ENCODE measurements around the gene NXNL1. TPM values are rescaled to one million over a fixed set of nuclear protein-coding genes. Genes with fewer than 3 reads are reported as not detected.

The NXNL1 gene
- total RNA-seq, 1 experiment from 2014 or later = not detected

DNA sequence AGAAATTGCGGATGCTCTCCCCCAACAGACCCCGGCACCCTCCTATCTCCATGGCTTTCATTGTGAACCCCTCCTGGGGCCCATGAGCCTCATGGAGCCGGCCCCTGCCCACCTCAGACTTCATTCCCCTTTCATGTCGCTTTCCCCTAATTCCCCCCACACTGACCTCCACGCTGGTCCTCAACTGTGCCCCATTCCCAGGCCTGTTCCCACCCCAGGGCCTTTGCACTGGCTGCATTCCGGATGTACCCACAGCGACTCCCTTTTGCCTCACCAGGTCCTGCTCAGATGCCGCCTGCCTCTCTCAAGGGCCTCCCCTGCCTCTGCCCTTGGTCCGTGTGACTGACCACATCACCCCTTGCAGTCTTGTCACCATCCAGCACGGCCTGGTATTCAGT, 22.9 kb upstream of the NXNL1 start:
- Histone ChIP-seq H3K27me3 (ENCODE audit: insufficient read depth, low read length) (no peaks in the 10 kb centered on the region), H2AFZ (ENCODE audit: low read depth, low read length, poor library complexity, severe bottlenecking) (no peak overlapping the region), H3K27ac (ENCODE audit: low read depth, low read length) (no peak overlapping the region), H3K79me2 (ENCODE audit: insufficient read depth, low read length) (0 out of 2 replicates have a peak, but pooled peaks cover 6% of the 10 kb centered on the region), H3K9ac (ENCODE audit: low read length) (no peak overlapping the region), H4K20me1 (ENCODE audit: insufficient read depth) (no peaks in the 10 kb centered on the region), H3K4me2 (ENCODE audit: low read length) (no peak overlapping the region), H3K4me1 (ENCODE audit: control insufficient read depth in 1 of 2, insufficient read depth in 2 of 2, low read length in 2 of 2) (peaks cover 13 to 28% of the 10 kb centered on the region in 2 experiments), H3K9me3 (ENCODE audit: control insufficient read depth in 1 of 2, insufficient read depth in 1 of 2, low read depth in 1 of 2, low read length in 2 of 2) (no peaks in the 10 kb centered on the region), H3K4me3 (replicated peaks in 1 of 2; ENCODE audit: low read depth in 1 of 2, low read length in 2 of 2) (no peak overlapping the region), H3K9me2 (ENCODE audit: insufficient read depth) (no peaks in the 10 kb centered on the region), H3K36me3 (ENCODE audit: control insufficient read depth in 1 of 2, insufficient read depth in 2 of 2, low read length in 2 of 2) (no peaks in the 10 kb centered on the region)
- ChIA-PET CTCF (interaction anchor here (0.8 kb wide), 1 partner anchor 13 kb away, joined by 4 read pairs; no protein-coding TSS in a partner anchor), POLR2A (no interaction called here), RAD21 (ENCODE audit: low non-redundant PET in 1 of 2, low total read pairs in 2 of 2, uncharacterized antibody in 2 of 2, unreplicated experiment in 2 of 2) (no interaction called here)
- ATAC-seq (no peak), DNase-seq (ENCODE audit: low read depth, low spot score) (no peak)
- intact Hi-C loops (cut with micrococcal nuclease) = no loop called here
- no TSS peak for BruUV-seq (replicated peaks)
- TF ChIP-seq CEBPB (IDR thresholded peaks at IDR 0.05; ENCODE audit: low read depth) = no peak
- no peak for TF ChIP-seq POLR2AphosphoS5 (IDR thresholded peaks at IDR 0.05; ENCODE audit: low read depth, low read length)
- no peak for TF ChIP-seq CBX3 (IDR thresholded peaks at IDR 0.05; ENCODE audit: low read depth)
- TF ChIP-seq, protein P1, sequence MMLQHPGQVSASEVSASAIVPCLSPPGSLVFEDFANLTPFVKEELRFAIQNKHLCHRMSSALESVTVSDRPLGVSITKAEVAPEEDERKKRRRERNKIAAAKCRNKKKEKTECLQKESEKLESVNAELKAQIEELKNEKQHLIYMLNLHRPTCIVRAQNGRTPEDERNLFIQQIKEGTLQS (IDR thresholded peaks at IDR 0.05) = no peak
- no peak for TF ChIP-seq SP1 (IDR thresholded peaks at IDR 0.05; ENCODE audit: low read depth)
- TF ChIP-seq EZH2phosphoT487 (IDR thresholded peaks at IDR 0.05; ENCODE audit: borderline replicate concordance) = no peak
- TF ChIP-seq EZH2 (IDR thresholded peaks at IDR 0.05) = no peak
- TF ChIP-seq YY1 (IDR thresholded peaks at IDR 0.05; ENCODE audit: extremely low read depth, insufficient replicate concordance, low read depth, low read length) = no peak

DNA sequence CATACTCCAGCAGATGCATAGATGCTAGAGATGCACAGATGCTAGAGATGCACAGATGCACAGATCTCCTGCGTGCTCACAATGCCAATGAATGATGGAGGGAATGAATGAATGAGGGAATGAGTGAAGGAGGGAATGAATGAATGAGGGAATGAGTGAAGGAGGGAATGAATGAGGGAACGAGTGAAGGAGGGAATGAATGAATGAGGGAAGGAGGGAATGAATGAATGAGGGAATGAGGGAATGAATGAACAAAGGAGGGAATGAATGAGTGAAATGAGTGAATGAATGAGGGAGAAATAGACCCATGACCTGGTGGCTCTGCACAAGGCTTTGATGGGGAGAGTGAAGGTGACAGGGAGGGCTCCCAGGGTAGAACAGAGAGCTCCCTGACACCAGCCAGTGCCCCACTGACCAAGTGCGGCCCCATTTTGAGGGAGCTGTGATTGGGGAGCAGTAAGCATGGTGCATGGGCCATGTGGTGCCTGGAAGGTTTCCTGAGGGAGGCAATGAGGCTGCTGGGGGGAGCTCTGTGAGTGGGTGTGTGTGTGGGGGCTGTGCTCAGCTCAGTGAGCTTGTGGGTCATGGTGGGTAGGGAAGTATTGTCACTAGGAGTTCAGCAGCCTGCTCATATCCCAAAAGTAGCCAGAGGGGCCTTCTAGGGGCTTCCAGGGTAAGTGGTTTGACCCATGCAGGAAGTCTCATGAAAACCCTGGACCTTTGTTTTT, 22.3 kb upstream of the NXNL1 start:
- POLR2A ChIA-PET = no interaction called here
- H3K27me3 ChIP-seq (ENCODE audit: insufficient read depth, low read length) = no peaks in the 10 kb centered on the region
- peaks cover 8 to 28% of the 10 kb centered on the region in 2 experiments; a peak in 3 of 4 replicates for H3K4me1 ChIP-seq (ENCODE audit: control insufficient read depth in 1 of 2, insufficient read depth in 2 of 2, low read length in 2 of 2)
- no peaks in the 10 kb centered on the region for H4K20me1 ChIP-seq (ENCODE audit: insufficient read depth)
- H3K4me2 ChIP-seq (ENCODE audit: low read length) = no peak overlapping the region
- CTCF ChIA-PET = interaction anchor here (0.8 to 1.3 kb wide), 2 partner anchors 13 kb away, joined by 3 to 4 read pairs; no protein-coding TSS in a partner anchor
- RAD21 ChIA-PET (ENCODE audit: low non-redundant PET in 1 of 2, low total read pairs in 2 of 2, uncharacterized antibody in 2 of 2, unreplicated experiment in 2 of 2) = no interaction called here
- 0 out of 2 replicates have a peak, but pooled peaks cover 6% of the 10 kb centered on the region for H3K79me2 ChIP-seq (ENCODE audit: insufficient read depth, low read length)
- H3K9me2 ChIP-seq (ENCODE audit: insufficient read depth) = no peaks in the 10 kb centered on the region
- no peak overlapping the region for H3K9ac ChIP-seq (ENCODE audit: low read length)
- H3K4me3 ChIP-seq (replicated peaks in 1 of 2; ENCODE audit: low read depth in 1 of 2, low read length in 2 of 2) = no peak overlapping the region
- no peak overlapping the region for H2AFZ ChIP-seq (ENCODE audit: low read depth, low read length, poor library complexity, severe bottlenecking)
- ATAC-seq = no peak
- no peak for DNase-seq (ENCODE audit: low read depth, low spot score)
- no peak overlapping the region for H3K27ac ChIP-seq (ENCODE audit: low read depth, low read length)
- no TSS peak for BruUV-seq (replicated peaks)
- no peaks in the 10 kb centered on the region for H3K9me3 ChIP-seq (ENCODE audit: control insufficient read depth in 1 of 2, insufficient read depth in 1 of 2, low read depth in 1 of 2, low read length in 2 of 2)
- intact Hi-C loops (cut with micrococcal nuclease) = no loop called here
- H3K36me3 ChIP-seq (ENCODE audit: control insufficient read depth in 1 of 2, insufficient read depth in 2 of 2, low read length in 2 of 2) = no peaks in the 10 kb centered on the region
- TF ChIP-seq, protein P1 (IDR thresholded peaks at IDR 0.05) = no peak
- TF ChIP-seq CBX3 (IDR thresholded peaks at IDR 0.05; ENCODE audit: low read depth) (no peak), EZH2phosphoT487 (IDR thresholded peaks at IDR 0.05; ENCODE audit: borderline replicate concordance) (no peak), MAX (IDR thresholded peaks at IDR 0.05) (no peak), SP1 (IDR thresholded peaks at IDR 0.05; ENCODE audit: low read depth) (no peak), ZNF274 (IDR thresholded peaks at IDR 0.05; ENCODE audit: low read depth, low read length) (no peak), REST (IDR thresholded peaks at IDR 0.05; ENCODE audit: low read depth) (no peak), SIN3A (IDR thresholded peaks at IDR 0.05; ENCODE audit: low read depth) (no peak), TCF7L2 (IDR thresholded peaks at IDR 0.05; ENCODE audit: borderline replicate concordance, extremely low read depth, insufficient read depth, insufficient read length) (no peak), POLR2A (IDR thresholded peaks at IDR 0.05; ENCODE audit: borderline replicate concordance, extremely low read depth, insufficient read depth, insufficient read length) (no peak)
